Esophagus squamous epithelium (tissue), 4 donors: Measurements from ENCODE around the gene CDK17.

Source experiments
- CTCF ChIP-seq, 6 experiments: fragments of 450-650 bp in 4 of 6; fragments of 200-600 bp in 2 of 6; sonication (generic) in 2 of 6; IDR thresholded peaks; one replicate each; pipeline ENCODE4 v1.5.1; 2016 to 2019; ENCODE audit warnings: antibody characterized with exemption in 6 of 6, mild to moderate bottlenecking in 4 of 6, moderate library complexity in 4 of 6
- POLR2A ChIP-seq, 4 donors: fragments of 450-650 bp; IDR thresholded peaks; one replicate each; pipeline ENCODE4 v1.6.1; 2017; ENCODE audit warnings: antibody characterized with exemption in 4 of 4, mild to moderate bottlenecking in 4 of 4, moderate library complexity in 3 of 4

- TF ChIP-seq CTCF (IDR thresholded peaks at IDR 0.05) (no peak), POLR2A (IDR thresholded peaks at IDR 0.05) (no peak)
Measured at GRCh38 chr12:96395236-96395635, 5.0 kb downstream of the CDK17 start.
